Kidney epithelial cell (primary cell): Measurements from ENCODE around the gene R3HCC1L. TPM values are rescaled to one million over a fixed set of nuclear protein-coding genes. Genes with fewer than 3 reads are reported as not detected.

ENCODE experiments used
- DNase-seq: peaks from one replicate; pipeline ENCODE4 v3.0.0-alpha.2; 2010; ENCODE audit warnings: low read depth
- H3K27me3 ChIP-seq: 2 replicates; pipeline ENCODE4 v1.6.0; 2011; ENCODE audit warnings: low read length; ENCODE audit not compliant: control insufficient read depth, insufficient read depth
- H3K36me3 ChIP-seq: 2 replicates; pipeline ENCODE4 v1.5.1; 2011; ENCODE audit warnings: low read length; ENCODE audit not compliant: control insufficient read depth, insufficient read depth
- H3K4me3 ChIP-seq: 2 replicates; pipeline ENCODE4 v1.5.1; 2011; ENCODE audit warnings: low read depth, mild to moderate bottlenecking, control low read depth, low read length
- CTCF ChIP-seq: IDR thresholded peaks from 2 replicates; pipeline ENCODE4 v1.5.1; 2011; ENCODE audit warnings: mild to moderate bottlenecking, moderate library complexity, low read length, control low read depth, inconsistent platforms; ENCODE audit not compliant: insufficient read depth, poor library complexity, severe bottlenecking
- total RNA-seq: library from RNA; depleted of rRNA; stranded (reverse); fragments of >200 nt; gene quantifications from 2 replicates; pipeline ENCODE4 v1.2.3, GENCODE V29; 2015

R3HCC1L gene
- total RNA-seq, 1 donor from 2014 or later, result 10.7 TPM

- Histone ChIP-seq H3K27me3 (no peaks in the 10 kb centered on the region), H3K36me3 (no peaks in the 10 kb centered on the region), H3K4me3 (no peak overlapping the region)
- no peak for TF ChIP-seq CTCF
- DNase-seq, result no peak
Observed at GRCh38 chr10:98163941-98164340, 29.5 kb downstream of the R3HCC1L start.

- no peaks in the 10 kb centered on the region for H3K36me3 ChIP-seq
Observed at GRCh38 chr10:98167191-98167590, 32.7 kb downstream of the R3HCC1L start.

GRCh38 chr10:98168147-98168546, 33.7 kb downstream of the R3HCC1L start:
- TF ChIP-seq CTCF, result no peak
- Histone ChIP-seq H3K4me3 (no peak overlapping the region), H3K27me3 (no peaks in the 10 kb centered on the region), H3K36me3 (no peaks in the 10 kb centered on the region)
- DNase-seq, result peak; percentile 18

More at GRCh38 chr10:98167191-98167590, 32.7 kb downstream of the R3HCC1L start:
- TF ChIP-seq CTCF, result no peak
- no peak for DNase-seq
- Histone ChIP-seq H3K4me3 (no peak overlapping the region), H3K27me3 (no peaks in the 10 kb centered on the region)

- no peak for DNase-seq
- no peaks in the 10 kb centered on the region for H3K27me3 ChIP-seq
- TF ChIP-seq CTCF, result no peak
- H3K36me3 ChIP-seq, result no peaks in the 10 kb centered on the region
- H3K4me3 ChIP-seq, result no peak overlapping the region
Observed at GRCh38 chr10:98168766-98169165, 34.3 kb downstream of the R3HCC1L start.

GRCh38 chr10:98169379-98169778, 34.9 kb downstream of the R3HCC1L start:
- H3K36me3 ChIP-seq, result no peaks in the 10 kb centered on the region
- no peak for DNase-seq
- no peak for TF ChIP-seq CTCF
- no peak overlapping the region for H3K4me3 ChIP-seq
- no peaks in the 10 kb centered on the region for H3K27me3 ChIP-seq

- no peaks in the 10 kb centered on the region for H3K27me3 ChIP-seq
- peak; percentile 16 for DNase-seq
- peak; percentile 75 for TF ChIP-seq CTCF
- no peaks in the 10 kb centered on the region for H3K36me3 ChIP-seq
- no peak overlapping the region for H3K4me3 ChIP-seq
Observed at GRCh38 chr10:98170249-98171117, 36.0 kb downstream of the R3HCC1L start.
